ENCODE results near the gene C11orf21.

Gene C11orf21

DNA sequence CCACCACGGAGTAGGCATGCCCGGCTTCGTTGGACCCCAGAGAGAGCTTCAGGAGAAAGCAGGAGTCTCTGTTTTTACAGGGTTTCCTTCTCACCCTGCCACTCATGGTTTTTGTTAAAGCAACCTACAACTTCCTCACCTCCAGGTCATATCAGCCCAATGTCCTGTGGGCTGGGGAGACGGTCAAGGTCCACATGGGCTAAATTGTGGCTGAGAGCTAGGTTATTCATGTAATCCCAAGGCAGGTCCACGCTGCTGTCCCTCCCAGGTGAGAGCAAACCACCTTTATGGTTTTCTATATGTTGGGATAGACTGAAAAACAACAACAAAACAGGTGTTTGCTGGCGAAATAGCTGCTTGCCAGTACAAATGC, 19.6 kb upstream of the C11orf21 start:
- in situ Hi-C loops (cut with MboI; ENCODE audit: low sequenced_read_pairs): no loop called here

DNA sequence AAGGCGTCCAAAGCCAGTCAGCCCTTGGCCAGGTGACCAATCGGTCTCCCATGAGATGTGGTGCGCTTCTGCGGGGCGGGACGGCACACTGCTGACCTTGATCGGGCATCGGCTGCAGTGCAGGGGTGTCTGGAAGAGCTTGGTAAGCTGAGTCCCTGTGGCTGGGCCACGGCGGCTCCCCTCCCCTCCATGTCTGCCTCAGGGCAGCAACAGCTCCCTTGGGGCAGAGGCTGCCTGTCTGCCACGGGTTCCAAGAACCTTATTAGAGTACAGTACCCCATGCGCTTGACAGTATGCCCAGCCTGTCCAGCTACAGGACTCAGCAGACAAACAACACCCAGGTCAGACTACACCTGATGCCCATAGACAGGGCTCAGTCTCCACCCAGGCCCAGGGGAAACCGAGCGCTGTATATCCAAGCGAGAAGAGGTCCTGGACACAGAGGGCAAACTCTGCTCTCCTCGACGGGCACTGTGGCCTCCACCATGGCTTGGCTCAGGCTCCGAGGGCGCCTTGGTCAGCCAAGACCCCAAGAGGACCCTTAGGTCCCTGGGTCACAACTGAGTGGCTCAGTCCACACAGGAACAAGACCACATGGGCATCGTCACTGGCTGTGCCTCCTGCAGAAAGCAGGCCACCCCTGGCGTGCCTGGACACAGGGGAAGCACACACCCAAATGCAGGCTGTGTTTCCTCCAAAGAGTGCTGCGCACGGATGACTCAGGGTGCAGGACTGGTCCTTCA, 19.0 kb upstream of the C11orf21 start:
- in situ Hi-C loops (cut with MboI; ENCODE audit: low sequenced_read_pairs): no loop called here

DNA sequence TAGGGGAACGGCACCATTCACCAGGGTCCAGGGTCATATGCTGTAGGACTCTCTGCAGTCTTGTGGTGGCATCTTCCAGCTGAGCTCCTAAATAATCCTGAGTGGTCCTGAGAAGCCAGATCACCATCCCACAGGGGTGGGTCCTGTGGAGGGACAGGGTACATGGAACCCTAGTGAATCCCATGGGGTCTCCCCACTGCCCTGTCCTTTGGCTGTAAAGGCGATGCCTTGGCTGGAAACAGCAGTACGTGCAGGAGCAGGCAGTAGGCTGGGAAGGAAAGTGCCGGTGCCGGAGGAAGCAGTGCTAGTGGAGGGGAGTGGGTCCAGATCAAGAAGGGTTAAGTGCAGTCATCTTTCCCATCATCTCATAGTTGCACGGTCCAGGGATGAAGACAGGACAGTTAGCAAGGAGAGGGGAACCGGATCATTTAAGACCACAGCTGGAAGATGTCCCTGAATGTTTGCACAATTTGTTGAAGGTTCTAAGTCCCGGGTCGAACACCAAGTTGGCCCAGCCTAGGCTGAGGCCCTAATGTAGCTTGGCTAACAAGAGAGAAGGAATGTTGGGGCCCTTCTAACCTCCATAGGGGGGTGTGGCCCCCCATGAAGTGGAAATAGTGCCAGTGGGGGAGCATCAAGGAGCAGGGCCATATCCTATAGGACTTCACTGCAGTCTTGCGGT, 18.2 kb upstream of the C11orf21 start:
- in situ Hi-C loops (cut with MboI; ENCODE audit: low sequenced_read_pairs): loop anchor here (10.0 kb wide), 1 partner anchor 95 kb away; no protein-coding TSS in a partner anchor

DNA sequence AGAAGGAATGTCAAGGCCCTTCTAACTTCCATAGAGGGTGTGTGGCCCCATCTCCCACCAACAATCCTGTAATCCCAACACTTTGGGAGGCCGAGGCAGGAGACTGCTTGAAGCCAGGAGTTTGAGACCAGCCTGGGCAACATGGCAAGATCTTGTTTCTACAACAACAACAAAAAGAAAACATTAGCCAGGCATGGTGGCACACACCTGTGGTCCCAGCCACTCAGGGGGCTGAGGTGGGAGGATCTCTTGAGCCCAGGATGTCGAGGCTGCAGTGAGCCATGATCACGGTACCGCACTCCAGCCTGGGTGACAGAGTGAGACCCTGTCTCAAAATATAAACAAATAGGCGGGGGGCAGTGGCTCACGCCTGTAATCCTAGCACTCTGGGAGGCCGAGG, 17.0 kb upstream of the C11orf21 start:
- in situ Hi-C loops (cut with MboI; ENCODE audit: low sequenced_read_pairs): loop anchor here (10.0 kb wide), 1 partner anchor 96 kb away; no protein-coding TSS in a partner anchor

DNA sequence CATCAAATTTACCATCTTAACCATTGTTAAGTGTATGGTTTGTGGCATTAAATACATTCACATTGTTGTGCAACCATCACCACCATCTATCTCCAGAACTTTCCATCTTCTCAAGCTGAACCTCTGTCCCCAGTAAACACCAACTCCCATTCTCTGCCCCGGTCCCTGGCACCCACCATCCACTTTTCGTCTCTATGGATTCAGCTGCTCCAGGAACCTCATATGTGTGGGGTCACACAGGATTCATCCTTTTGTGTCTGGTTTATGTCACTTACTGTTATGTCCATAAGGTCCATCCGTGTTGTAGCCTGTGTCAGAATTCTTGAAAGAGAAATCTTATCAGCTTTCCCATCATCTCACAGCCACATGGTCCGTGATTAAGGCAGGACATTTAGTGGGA, 16.4 kb upstream of the C11orf21 start:
- in situ Hi-C loops (cut with MboI; ENCODE audit: low sequenced_read_pairs): loop anchor here (10.0 kb wide), 1 partner anchor 97 kb away; no protein-coding TSS in a partner anchor

DNA sequence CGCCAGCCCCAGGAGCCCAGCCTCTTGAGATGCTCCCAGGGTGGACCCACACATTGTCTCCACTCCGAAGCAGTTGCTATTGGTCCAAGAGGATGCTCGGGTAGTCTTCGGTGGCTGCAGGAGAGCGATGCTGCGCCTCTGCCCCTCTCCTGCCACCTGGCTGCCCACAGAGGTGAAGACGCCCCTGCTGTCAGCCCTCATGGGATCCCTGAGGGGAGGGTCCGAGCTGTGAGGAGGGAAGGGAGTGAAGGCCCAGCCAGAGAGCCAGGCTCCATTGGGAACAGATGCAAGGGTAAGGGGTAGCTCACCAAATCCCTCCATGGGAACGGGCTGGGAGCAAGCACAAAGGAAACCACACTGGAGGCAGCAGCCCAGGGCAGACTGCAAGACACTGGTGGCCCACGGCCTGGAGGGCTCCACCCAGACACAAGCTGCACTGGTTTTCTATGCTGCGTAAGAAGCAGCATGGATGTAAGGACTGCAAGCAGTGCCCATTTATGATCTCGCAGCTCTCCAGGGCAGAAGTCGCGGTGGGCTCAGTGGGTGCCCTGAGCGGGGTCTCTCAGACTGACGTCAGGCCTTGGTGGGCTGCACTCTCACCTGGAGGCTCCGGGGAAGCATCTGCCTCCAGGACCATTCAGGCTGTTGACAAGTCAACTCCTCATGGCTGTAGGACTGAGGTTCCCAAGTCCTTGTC, 15.8 kb upstream of the C11orf21 start:
- in situ Hi-C loops (cut with MboI; ENCODE audit: low sequenced_read_pairs): loop anchor here (10.0 kb wide), 1 partner anchor 97 kb away; no protein-coding TSS in a partner anchor

DNA sequence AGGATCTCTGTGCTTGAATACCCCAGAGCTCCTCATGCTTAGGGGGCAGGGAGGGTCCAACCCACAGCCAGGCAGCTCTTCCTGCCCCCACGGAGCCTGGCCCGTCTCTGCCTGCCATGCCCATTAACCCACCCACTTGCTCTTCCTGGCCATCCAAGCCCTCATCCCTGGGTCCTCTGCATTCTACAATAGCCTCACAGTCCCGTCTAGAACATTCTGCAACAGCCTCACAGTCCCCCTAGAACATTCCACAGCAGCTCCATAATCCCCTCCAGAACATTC, 15.2 kb upstream of the C11orf21 start:
- in situ Hi-C loops (cut with MboI; ENCODE audit: low sequenced_read_pairs): loop anchor here (10.0 kb wide), 1 partner anchor 98 kb away; no protein-coding TSS in a partner anchor

DNA sequence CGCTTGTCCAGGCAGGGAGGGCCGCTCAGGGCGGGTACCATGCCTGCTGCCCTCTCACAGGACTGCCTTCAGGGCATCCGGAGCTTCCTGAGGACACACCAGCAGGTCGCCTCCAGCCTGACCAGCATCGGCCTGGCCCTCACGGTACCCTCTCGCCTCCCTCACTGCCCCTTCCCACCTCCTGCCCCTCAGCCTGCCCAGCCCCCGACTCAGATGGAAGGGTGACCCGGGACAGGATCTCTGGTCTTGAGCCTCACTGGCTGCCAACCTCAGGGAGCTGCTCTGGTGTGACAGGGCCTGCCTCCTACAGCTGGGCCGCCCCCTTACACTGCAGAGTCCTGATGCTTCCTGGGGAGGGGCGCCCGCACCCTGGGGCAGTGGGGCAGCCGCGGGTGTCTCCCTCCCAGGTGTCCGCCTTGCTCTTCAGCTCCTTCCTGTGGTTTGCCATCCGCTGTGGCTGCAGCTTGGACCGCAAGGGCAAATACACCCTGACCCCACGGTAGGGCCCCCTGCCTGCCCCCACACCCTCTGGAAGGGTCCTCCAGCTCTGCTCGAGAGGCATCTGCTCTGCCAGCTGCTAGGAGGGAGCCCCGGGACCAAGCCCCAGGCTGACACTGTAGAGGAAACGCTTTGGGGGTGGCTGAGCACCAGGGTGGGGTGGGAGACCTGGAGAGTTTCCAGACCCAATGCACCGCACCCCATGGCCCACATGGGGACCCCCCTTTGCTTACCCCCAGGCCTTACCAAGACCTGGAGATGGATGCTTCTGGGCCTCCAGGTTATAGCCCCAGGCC, 14.6 kb upstream of the C11orf21 start:
- in situ Hi-C loops (cut with MboI; ENCODE audit: low sequenced_read_pairs): loop anchor here (10.0 kb wide), 1 partner anchor 98 kb away; no protein-coding TSS in a partner anchor

DNA sequence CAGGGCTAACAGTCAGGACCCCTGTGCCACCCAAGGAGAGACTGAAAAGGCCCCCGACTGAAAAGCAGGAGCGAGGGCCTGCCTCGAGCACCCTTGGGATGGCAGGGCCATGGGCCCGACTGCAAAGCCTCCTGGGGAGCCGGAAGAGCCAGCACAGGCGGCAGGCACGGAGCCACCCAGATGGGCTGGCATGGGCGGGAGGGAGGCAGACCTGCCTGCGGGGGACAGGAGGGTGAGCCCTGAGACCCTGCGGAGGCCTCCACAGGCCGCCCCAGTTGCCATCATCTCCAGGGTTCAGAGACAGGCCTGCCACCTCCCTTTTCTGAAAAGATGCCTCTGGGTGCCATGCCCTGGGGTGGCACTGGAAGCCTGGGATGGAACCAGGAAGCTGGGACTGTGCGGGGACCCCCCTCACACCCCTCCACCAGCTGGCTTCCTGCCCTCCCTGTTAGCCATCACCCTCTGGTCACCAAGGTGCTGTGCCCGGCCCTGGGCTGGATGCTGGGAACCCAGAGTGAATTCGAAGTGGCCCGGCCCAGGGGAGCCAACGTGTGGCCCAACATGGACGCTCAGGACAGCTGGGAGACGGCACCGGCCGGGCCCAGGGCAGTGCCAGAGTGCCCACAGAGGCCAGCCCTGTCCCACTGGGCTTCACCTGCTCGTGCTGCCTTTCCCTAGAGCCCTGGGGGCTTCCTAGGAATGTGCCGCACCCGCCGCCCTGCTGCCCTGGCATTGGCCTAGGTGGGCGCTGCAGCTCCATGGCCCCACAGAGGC, 13.9 kb upstream of the C11orf21 start:
- in situ Hi-C loops (cut with MboI; ENCODE audit: low sequenced_read_pairs): loop anchor here (10.0 kb wide), 1 partner anchor 99 kb away; no protein-coding TSS in a partner anchor

DNA sequence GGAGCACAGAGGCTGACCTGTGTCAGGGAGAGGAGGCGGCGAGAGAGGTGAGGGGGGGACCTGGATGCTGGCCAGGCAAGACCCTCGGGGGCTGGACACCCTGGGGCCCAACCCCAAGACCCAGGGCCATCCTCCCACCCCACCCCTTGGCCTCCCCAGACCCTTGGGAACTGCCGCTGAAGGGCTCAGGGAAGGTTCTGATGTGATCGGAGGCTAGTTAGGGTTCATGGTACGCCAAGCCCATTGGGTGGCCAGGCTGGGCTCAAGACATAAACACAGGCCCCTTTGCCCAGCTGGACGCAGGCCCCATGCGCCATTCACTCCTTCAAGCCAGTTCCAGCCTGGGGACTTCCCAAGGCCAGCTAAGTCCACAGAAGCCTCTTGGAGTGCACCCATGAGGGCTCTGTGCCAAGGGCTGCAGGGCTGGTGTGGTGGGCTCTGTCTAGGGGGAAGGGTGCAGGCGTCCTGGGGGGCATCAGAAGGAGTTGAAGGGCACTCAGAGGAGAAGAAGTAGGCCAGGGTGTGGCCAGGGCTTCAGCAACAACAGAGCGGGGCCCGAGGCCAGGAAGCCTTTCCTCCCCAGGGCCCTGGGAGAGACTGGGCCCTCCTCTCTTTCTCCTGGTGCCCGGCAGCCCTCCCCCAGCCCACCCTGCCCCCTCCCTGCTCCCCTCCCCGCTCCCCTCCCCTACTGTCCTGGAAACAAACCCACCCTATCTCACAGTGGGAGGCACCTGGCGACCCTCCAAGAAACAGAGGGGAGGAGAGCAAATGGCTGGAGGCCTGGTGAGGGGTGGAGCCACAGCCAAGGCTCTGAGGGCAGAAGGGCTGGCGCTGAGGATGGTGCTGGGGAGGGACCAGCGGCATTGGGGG, 13.0 kb upstream of the C11orf21 start:
- in situ Hi-C loops (cut with MboI; ENCODE audit: low sequenced_read_pairs): loop anchor here (10.0 kb wide), 1 partner anchor 100 kb away; no protein-coding TSS in a partner anchor

DNA sequence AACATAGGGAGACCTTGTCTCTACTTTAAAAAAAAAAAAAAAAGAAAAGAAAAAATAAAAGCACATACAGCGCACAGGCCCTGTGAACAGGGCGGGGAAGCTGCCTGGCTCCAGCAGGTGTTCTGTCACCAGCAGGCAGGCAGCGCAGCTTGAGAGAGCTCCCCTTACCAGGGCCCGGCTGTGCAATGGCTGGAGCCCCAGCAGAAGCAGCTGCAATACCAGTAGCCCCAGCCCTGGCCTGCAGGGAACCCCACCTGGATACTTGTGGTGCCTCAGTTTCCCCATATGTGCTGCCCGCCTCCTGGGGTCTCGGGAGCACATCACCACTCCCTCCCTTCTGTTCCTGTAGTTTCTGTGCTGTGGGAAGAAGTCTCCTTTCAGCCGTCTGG, 12.4 kb upstream of the C11orf21 start:
- in situ Hi-C loops (cut with MboI; ENCODE audit: low sequenced_read_pairs): loop anchor here (10.0 kb wide), 1 partner anchor 101 kb away; no protein-coding TSS in a partner anchor

DNA sequence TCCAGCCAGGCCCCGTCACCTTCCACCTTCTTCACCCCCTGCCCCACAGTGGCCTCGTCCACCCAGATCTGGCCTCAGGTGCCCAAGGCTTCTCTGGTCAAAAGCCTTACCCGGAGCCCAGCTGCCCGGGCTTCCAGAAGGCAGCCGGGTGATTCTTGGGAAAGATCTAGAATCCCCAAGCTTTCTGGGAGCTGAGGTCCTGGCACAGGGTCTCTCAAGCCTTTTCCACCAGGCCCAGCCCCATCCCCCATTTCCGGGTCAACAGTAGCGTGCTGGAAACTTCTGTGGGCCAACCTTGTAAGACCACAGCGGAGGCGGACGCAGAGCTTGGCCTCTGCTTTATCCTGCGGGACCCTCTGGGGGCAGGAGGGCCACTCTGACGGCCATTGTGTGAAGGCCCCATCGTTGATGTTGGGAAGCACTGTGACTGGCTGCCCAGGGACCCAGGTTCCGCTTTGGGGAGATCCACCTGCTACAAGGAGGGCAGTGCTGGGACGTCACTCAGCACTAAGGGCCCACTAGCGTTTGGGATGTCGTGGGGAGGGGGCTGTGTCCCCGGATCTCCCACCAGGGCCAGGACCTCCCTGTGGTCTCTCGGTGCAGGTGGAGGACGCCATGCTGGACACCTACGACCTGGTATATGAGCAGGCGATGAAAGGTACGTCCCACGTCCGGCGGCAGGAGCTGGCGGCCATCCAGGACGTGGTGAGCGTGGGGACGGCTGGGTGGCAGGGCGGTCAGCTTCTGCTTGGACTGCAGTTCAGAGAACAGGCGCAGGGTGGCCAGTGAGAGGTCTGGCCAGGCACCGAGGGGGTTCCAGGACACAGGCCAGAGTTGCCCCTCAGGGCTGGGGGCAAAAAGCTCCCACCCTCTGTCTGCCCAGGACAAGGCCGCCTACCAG, 11.6 kb upstream of the C11orf21 start:
- in situ Hi-C loops (cut with MboI; ENCODE audit: low sequenced_read_pairs): loop anchor here (10.0 kb wide), 1 partner anchor 102 kb away; no protein-coding TSS in a partner anchor

DNA sequence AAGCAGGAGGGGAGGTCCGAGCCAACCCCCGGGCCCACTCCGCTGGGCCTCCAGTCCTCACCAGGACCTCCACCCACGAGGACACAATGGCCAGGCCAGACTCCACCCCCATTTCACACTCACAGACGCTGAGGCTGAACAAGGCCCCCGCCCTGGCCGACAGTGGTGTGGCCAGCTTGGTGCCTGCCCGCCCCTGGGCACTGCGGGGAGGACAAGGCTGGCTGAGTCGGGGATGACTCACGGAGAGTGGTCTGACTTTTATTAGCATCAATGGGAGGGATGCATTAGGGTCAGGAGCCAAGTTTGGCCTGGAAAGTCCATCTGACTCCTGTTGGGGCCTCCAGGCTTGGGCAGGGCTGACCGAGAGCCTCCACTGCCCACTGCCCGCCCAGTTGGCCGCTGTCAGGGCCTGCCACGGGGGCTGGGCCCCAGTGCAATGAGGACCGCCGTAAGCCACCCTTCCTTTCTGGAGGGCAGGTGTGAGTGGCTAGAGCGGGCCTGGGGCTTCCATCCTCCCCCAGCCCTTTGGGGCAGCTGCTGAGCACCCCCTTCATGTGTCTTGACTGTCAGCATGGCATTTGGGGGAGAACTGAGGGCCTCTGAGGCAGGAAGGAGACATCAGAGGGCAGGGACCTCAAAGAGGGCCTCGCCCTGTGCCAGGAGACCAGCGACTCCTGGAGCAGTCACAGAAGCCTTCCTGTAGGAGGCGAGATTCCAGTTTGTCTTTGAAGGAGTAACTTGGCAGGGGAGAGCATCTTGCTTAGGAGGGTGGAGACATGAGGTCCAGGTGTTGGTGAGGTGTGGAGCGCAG, 10.7 kb upstream of the C11orf21 start:
- in situ Hi-C loops (cut with MboI; ENCODE audit: low sequenced_read_pairs): loop anchor here (10.0 kb wide), 1 partner anchor 102 kb away; no protein-coding TSS in a partner anchor

DNA sequence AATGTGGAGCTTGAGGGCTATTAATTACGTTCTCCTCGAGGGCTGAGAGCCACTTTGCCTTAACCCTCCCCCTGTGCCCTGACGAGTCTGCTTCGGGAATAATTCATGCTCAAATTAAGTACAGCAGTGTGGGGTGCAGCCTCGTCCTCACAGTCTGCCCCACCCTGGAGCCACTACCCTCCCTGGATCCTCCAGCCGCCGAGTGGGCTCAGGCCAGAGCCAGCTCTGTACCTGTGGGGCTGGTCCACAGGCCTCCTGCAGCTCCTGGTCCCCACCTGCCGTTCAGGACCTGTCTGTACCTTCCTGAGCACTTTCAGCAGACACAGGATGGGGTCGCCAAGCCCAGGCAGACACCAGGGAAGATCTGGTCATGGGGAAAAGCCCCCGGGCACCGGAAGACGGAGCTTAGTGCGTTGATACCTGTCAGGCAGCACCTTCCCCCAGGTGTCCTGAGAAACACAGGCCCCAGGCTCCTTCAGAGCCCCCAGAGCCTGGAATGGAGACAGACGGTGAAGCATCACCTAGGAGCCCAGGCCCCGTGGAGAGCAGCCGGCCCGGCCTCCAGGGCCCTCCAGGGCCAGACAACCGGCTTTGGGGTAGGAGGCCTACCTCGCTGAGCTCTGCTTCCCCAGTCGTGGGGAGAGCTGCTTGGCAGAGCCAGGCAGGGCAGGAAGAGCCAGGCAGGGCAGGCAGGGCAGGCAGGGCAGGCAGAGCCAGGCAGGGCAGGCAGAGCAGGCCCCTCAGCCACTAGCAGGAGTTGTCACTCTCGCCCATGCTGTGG, 9.8 kb upstream of the C11orf21 start:
- in situ Hi-C loops (cut with MboI; ENCODE audit: low sequenced_read_pairs): loop anchor here (10.0 kb wide), 1 partner anchor 103 kb away; no protein-coding TSS in a partner anchor

DNA sequence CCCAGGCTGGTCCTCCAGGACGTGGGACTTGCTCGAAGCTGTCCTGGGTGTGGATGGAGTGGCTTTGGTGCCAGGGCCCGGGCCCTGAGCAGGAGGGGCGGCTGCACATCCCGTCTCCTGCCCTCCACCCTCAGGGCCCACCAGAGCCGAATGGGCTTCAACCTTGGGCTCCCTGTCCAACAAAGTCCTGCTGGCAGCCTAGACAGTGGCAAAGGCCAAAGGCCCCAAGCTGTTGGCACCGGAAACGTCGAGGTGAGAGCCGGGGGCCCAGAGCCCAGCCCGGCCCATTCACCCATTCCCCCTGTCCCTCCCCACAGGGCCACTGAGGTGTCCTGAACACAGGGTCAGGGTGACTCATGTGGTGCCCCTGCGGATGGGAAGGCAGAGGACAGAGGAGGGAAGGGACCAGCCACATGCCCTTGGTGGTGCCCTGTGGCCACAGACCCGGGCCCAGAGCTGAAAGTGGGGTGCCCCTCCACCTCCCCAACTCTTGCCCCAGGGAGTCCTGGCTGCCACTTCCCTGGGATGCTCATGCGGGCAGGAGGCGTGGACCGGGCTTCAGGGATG, 9.2 kb upstream of the C11orf21 start:
- in situ Hi-C loops (cut with MboI; ENCODE audit: low sequenced_read_pairs): loop anchor here (10.0 kb wide), 1 partner anchor 104 kb away; no protein-coding TSS in a partner anchor
